ENCODE data around the gene HOXA9.
A peak's percentile ranks its signal among the peaks of the same experiment; 100 is the strongest.

HOXA9 gene

GRCh38 chr7:27164367-27165088 is 809 bp downstream of the HOXA9 start:
- no peak for DNase-seq (ENCODE audit: low read depth)

GRCh38 chr7:27164045-27164366 is 1.3 kb downstream of the HOXA9 start:
- no peak for DNase-seq (ENCODE audit: low read depth)

- no peak for DNase-seq (ENCODE audit: low read depth)
Measured at GRCh38 chr7:27163288-27164044, 1.9 kb downstream of the HOXA9 start.

GRCh38 chr7:27162561-27163287 is 2.6 kb downstream of the HOXA9 start:
- no peak for DNase-seq (ENCODE audit: low read depth)

DNA sequence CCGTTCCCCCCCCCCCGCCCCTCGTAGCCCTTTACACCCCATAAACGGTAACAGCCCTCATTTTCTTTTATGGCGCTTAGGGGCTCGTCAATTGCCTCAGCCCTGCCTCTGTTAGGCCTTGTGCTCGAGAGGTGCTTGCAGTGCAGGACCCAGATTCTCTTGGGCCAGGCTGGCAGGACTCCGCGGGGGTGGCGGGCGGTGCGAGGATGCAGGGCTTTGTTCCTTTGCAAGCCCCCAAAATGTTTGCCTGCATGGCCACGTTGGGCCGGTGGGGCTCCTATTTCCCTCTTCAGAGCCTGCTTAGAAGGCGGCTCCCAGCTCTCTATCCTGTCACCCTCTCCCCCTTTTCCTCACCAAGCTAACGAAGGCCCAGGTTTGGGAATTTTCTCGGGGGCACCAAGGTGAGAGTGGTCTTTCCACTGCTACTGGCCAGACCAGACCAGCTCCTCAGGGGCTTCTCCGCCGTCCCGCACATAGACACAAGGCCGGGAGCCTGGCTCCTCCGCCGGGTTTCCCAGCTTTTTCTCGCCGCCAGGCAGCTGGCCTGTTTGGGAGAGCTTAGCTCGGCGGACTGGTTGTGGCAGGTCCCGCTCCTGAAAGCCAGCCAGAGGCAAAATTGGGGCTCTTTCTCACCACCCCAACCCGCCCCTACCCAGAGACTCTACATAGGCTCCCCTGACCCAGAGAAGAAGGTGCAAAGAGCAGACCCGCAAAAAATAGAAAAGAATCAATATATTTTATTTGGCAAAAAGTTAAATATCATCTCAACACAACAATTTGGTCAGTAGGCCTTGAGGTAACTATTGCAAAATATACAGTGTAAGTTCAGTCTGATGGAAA is 3.4 kb downstream of the HOXA9 start:
- no peak for DNase-seq (ENCODE audit: low read depth)

DNA sequence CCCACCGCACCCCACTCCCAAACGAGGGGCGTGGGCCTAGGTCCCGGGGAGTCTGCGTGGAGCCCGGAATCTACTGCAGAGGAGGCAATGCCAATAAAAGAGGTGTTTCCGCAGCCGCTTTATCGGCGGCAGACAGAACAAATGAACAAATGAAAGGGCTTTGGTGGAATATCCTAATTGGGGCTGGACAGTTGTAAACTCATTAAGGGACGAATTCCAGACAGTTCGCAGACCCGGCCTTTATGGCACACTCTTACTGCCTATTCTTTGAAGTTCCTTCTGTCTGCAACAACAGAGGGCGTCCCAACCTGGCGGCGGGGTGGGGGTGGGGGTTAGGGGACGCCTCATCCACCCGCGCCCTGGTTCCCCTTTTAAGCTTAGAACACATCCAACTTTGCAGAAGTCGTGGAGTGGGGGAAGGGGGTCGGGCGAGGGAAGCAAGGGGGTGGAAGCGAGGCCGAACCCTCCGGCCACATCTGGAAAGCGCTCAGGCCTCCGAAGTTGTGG is 4.1 kb downstream of the HOXA9 start:
- no peak for DNase-seq (ENCODE audit: low read depth)

DNA sequence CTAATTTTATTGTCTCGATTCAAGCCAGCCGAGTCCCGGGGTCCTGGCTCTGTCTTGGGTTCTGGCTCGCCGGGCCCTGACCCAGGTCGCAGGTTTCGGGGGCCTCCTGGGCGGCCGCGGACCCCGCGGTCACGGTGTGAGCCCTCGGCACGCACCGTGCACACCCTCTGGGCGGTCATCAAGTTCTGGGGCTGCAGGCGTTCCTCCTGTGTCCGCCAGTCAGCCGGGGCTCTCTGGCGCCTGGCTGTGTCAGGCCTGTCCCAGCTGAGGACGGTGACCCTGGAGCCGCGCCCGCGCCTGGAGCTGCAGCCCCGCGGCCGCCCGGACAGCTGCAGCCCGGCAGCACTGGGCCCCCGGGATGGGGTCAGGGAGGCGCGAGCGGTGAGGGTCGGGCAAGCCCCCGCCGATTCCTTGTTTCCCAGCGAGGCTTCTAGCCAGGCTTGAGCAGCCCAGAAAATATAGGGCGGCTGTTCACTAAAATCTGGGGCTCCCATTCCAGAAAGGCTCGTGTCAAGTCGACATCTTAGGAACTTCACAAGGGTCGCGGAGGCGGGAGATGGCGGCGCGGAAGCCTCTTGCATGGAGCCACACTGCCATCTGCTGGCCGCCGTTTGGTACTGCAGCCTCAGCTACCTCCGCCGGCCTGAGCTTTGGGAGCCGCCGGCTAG is 4.7 kb downstream of the HOXA9 start:
- peak; percentile 58 for DNase-seq (ENCODE audit: low read depth)

DNA sequence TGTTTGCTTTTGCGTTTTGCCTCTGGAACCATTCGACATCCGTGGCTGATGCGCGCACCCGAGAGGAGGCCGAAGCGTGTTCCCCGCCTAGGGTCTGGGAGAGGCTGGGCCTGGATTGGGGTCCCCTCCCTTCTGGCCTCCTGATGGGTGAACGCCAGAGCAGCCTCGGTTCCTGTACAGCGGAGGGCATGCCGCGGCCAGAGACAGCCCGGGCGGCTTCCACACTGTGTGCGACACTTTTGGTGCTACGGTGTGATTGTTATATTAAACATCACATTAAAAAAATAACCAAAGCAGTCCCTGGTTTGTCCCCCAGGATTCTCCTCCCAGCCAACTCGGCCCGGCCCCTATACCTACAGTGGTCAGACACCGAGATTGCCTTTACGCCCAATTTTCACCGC is 5.2 kb downstream of the HOXA9 start:
- DNase-seq (ENCODE audit: low read depth): no peak

GRCh38 chr7:27159266-27160144 is 5.8 kb downstream of the HOXA9 start:
- DNase-seq (ENCODE audit: low read depth): no peak

- no peak for DNase-seq (ENCODE audit: low read depth)
Measured at GRCh38 chr7:27158436-27159265, 6.7 kb downstream of the HOXA9 start.

DNA sequence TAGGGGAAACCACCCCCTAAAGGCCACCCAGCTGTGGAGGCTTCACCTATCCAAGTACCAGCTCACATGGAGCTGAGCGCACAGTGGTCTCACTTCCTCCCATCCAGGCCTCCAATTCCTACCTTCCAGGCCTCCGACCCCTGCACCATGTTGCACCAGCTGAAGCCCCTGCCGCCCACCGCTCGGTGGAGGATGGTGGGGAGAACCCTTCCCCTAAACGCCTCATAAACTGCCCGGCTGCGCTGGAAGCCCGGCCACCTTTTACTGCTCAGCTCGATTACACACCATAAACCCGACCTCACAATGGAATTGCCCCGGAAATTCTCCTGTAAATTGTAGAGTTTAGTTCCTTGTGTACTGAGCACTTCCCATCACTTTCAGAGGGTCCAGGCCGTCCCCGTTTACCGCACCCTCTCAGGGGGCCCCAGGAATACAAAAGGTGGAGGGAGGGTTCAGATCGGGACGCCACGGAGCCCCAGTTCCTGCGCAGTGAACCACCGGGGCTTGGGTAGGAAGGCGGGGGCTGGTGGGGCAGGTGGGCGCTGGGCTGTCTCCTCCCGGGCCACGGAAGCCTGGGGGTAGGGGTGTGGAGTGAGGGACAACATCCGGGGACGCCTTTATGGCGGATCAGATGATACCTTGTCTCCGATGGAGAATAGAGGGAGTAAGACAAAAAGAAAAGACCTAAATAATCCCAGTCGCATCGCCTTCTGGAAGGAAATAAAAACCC is 7.5 kb downstream of the HOXA9 start:
- DNase-seq (ENCODE audit: low read depth): no peak

DNA sequence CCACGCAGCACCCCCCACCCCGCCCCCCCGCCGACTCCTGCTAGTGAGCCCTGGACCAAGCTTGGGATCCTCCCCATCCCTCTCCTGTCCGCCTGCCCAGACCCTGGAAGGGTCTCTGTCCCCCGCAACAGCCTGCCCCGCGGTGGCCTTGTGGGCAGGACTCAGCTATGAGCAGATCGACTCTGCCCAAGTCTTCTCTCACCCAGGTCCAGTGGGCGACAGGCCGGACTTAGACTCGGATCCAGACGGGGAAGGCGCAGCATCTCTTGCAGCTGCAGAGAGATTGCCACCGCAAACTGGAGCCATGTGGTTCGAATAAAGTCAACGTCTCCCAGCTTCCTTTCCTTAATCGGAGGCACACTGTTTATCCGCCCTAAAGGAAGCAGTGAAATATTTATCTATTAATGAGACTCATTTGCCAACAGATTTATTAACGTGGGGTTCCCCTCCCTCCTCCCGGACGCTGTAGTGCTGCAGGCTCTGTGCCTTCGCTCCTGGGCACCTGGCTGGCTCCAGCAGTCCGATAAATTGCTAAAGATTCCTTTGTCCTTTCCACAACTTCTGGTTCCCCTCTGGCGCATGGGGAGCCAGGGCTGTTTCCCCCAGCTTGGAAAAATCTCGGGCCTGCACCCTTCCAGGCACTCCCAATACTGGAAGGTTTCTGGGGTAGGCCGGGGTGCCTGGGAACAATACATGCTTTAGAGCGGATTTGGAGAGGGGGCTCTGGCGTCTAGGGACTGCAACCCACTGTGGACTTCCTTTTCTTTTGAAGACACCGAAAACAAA is 8.2 kb downstream of the HOXA9 start:
- no peak for DNase-seq (ENCODE audit: low read depth)

DNA sequence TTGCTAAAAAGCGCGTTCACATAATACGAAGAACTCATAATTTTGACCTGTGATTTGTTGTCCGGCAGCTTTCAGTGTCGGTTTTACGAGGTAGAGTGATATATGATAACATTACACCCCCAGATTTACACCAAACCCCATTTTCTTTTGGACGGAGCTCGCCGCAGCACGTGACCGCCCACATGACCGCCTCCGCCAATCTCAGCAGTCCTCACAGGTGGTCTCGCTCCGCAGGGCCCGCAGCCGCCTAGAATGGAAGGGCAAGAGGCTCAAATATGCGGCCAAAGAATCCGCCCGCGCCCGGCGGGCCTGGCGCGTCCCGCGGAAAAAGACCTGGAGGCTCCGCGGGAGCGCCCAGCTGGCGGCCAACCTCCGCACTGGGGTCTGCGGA is 8.8 kb downstream of the HOXA9 start, which contains the start of gene HOXA7:
Gene HOXA7 (minus strand): TSS at position 168 of the 391 bp plus-strand sequence. CDS start 130 bp downstream, at position 38.
- no peak for DNase-seq (ENCODE audit: low read depth)

DNA sequence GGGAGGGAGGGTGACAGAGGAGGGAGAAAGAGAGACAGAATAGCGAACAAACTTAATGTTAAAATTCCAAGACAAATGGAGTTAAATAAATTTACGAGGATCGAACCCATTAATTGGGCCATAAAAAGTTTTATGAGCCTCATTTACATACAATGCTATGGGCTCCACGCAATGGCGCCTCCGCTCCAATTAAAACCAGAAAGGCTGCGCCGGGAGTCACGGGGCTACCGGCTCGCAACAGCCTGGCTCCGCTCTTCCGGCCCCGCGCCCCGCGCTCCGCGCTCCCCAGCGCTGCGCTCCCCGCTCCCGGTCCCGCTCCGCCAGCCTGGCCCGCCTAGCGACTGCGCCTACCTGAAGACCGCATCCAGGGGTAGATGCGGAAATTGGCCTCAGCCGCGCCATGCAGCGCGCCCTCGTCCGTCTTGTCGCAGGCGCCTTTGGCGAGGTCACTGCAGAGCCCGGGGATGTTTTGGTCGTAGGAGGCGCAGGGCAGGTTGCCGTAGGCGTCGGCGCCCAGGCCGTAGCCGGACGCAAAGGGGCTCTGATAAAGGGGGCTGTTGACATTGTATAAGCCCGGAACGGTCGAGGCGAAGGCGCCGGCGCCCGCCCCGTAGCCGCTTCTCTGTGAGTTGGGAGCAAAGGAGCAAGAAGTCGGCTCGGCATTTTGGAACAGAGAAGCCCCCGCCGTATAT is 9.4 kb downstream of the HOXA9 start:
- no peak for DNase-seq (ENCODE audit: low read depth)

DNA sequence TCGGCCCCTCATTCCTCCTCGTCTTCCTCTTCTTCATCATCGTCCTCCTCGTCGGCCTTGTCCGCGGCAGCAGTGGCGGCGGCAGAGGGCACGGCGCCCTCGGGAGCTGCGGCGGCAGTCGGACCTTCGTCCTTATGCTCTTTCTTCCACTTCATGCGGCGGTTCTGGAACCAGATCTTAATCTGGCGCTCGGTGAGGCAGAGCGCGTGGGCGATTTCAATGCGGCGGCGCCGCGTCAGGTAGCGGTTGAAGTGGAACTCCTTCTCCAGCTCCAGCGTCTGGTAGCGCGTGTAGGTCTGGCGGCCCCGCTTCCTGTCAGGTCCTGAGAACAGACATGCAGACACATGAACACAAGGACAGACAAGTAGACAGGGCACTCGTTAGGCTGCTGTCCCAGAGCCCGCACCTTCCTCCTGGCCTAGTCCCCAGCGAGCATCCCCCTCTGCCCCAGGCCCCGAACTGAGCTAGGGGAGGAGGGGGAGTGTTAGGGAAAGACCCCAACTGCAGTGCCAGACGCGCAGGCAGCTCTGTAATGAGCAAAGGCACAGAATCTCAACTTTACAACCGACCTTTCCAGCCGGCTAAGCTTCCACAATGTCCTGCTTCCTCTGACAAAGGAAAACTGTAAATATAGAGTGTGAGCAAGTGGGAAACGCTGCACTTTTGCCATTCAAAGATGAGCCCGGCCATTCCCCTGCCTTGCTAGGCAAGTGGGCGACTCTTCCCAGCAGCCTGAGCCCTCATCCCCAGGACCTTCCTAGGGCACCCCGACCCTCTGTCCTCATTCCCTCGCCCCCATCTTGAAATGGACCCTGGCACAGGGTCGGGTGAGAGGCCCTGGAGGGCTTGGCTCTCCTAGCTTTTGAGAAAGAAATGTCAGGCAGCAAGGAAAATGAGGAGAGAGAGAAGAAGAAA is 10.2 kb downstream of the HOXA9 start:
- no peak for DNase-seq (ENCODE audit: low read depth)

- DNase-seq (ENCODE audit: low read depth): no peak
Measured at GRCh38 chr7:27154369-27154768, 11.0 kb downstream of the HOXA9 start.

Data from T-helper 22 cell (primary cell).